GM19328 (cell line): ENCODE data around the gene DNAJC12.
A peak's percentile ranks its signal among the peaks of the same experiment; 100 is the strongest.
"Not testable (repeated sequence)": the region's sequence is repeated elsewhere in the genome, so short reads cannot be mapped to it uniquely, and the experiment has no call there.

ENCODE experiments used
- ATAC-seq: cut with Tn5 transposase; IDR thresholded peaks from one replicate; pipeline ENCODE4 v1.9.1; 2021; ENCODE audit warnings: mild to moderate bottlenecking, moderate library complexity; ENCODE audit not compliant: unreplicated experiment

DNAJC12 gene

DNA sequence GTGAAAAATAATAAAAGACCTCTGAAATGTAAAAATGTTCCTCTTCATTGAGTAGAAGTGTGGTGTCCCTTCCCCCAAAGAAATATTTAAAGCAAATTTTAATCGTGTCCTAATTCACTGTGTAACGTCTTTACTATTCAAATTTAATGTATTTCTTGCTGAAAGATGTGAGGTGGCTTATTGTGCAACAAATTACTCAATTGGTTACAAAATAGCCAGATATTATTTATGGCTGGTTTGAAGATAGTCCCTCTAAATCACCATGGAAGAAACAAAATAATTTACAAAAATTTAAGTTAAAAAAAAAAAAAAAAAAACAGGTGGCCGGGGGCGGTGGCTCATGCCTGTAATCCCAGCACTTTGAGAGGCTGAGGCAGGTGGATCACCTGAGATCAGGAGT, 43.7 kb downstream of the DNAJC12 start:
- ATAC-seq: no peak

DNA sequence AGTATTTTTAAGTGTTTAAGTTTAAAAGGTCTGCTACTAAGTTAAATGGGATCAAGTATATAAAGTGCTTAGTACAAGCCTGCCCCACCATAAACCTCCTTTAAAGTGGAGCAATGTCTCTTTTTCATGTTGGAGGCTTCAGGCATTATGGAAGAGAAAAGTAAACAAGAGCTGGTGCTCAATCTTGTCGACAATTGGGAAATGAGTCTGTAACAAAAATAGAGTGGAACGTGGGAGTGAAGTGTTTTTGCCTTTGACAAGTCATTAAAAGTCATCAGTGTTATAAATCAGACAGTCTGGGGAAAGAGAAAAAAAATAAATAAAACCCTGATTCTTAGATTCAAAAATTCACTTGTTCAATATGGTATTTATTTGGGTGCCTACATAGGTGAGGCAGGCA, 44.7 kb downstream of the DNAJC12 start:
- ATAC-seq: no peak

DNA sequence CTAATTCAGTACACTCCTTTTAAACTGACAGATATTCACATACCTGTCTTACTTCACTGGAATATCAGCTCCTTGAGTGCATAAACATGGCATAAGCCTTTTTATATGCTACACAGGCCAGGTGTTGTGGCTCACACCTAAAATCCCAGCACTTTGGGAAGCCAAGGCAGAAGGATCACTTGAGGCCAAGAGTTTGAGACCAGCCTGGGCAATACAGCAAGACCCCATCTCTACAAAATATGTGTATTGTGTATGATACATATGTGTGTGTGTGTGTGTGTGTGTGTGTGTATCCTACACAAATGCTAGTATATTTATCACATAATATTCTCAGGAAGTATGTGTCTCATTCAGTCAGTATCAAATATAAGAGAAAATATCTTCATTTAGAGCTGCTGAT, 45.3 kb downstream of the DNAJC12 start:
- ATAC-seq: no peak

DNA sequence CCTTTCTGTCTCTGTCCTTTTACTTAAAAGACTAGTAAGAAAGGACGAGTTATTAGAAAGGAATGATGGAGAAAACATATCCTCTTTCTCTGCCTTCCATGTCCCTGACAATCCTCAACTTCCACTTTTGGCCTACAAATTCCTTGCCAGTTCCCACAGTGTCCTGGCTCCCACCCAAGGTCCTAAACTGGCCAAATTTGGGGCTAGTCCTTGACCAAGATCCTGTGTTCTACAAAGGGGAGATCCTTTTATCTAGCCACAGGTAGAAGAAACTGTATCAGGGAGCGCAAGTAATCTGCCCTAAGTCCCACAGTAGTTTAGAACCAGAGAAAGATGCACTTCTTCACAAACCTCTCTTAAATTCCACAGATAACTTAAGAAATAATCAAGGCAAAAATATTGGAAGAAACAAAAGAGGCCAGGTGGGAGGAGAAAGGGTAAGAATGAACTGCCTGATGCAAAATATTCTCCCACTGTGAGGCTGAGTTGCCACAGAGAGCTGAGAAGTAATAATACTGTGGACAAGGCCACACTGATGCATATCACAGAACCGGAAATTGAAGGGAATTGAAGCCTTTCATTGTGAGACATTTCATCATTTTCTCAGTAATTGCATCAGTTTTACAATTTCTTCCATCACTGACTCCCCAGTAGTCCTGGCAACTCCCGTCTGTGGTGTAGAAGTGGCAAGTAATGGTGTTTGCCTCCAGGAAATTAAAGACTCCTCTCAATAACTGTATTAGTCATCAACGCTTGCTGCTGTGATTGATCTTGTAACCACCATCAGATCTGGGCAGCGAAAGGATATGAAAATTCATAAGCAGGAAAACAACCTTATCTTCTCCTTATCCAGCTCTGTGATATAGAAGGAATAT, 47.2 kb downstream of the DNAJC12 start:
- no peak for ATAC-seq

DNA sequence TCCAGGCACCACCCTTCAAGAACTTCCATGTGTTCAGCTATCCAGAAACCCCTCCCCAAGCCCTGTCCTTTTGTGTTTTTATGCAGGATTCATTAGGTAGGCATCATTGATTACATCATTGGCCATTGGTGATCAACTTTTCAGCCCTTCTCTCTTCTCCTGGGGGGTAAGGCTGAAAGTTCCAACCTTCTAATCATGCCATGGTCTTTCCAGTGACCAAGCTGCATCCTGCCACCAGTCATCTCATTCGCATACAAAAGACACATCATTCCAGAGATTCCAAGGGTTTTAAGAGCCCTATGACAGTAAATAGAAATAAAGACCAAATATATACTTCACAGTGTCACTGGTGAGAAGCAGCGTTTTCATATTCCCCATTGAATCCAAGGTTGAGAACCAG, 48.2 kb downstream of the DNAJC12 start:
- no peak for ATAC-seq

DNA sequence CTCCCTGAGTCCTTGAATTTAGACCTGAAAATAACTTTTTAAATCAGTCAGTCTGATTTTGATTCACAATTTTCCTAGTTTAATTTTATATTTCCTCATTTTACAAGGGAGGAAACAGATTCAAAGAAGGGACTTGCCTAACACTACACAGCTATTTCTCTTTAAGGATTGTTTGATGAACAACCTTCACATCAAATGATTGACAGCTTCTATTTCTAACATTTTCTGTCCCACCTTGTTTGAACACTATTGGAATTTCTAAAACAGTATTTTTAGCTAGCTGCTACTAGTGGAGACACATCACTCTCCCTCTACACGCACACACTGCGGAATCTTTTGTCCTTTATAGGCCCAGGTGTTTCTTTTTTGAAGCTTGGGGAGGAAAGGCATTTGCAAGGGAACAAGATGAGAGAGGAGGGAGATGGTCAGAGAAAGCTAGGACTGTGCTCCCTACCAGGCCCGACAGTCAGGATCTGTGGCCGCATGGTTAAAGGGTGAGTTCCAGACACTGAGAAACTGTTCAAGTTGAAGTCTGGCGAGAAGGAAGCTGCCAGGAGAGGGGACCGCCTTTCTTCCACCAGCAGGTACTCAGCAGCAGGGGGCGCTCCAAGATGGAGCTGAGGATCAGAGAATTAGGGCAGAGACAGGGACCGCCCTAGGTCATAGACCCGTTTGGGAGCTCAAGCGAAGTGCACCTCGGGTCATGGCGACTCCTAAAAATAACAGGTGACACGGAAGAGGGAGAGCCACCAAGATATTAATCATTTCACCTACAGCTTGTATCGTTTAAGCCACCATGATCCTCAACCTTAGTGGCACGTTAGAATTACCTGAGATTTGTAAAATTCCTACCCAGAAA, 49.7 kb downstream of the DNAJC12 start:
- peak; percentile 68 for ATAC-seq

DNA sequence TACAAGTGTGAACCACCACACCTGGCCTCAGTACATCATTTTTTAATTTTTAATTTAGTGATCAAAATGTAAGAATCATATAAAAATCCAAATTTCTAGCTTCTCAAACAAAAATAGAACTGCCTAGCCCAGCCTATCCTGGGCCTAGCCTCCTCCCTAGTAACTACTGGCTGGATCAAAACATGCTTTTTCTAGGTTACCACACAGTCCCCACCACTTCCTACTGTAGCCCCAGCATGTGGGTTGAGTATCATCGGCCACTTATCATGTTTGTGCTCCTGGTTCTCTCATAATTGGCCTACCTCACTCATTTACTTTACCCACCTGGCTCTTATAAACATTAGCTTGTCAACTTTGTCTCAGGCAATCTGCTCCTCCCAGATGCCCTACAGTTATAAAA, 52.9 kb downstream of the DNAJC12 start:
- ATAC-seq: no peak

DNA sequence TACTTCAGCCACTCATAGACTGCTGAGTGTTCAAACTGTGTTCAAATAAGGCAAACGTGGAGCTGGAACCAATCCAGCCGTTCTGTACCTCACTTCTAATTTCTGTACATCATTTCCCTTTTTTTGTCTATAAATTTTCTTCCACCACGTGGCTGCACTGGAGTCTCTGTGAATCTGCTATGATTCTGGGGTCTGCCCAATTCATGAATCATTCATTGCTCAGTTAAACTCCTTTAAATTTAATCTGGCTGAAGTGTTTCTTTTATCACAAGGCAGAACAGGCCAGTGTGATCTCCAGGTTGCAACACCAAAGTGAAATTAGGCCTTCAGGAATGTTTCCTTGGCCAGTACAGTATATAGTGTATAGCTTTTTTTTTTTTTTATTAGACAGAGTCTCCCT, 53.5 kb downstream of the DNAJC12 start:
- ATAC-seq: no peak

DNA sequence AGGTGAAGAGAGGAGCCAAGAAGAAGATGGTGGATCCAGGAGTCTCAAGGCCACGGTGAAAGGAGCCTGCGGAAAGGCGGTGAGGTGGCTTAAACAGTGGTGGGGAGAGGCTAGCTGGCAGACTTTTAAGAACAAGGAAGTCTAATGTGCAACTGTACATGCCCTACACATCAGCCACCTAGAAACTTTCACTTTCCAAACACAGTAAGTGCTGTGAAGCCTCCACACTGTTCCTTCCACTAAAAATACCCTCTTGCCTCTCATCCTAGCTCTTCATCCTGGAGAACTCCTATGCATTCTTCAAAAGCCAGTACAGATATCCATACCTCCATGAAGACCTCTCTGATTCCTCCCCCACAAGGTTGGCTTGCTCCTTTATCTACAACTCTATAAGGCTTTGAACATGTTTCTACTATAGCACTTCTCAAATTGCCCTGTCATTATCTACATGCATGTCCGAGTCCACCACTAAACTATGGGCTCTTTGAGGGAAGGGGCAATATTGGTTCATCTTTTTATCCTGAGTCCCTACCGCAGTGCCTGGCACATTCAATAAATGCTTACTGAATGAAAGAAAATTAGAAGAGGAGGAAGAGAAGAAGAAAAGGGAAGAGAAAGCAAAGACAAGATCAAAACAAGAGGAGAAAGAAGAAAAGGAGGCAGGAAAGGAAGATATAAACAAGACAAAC, 54.2 kb downstream of the DNAJC12 start:
- peak; percentile 28 for ATAC-seq

DNA sequence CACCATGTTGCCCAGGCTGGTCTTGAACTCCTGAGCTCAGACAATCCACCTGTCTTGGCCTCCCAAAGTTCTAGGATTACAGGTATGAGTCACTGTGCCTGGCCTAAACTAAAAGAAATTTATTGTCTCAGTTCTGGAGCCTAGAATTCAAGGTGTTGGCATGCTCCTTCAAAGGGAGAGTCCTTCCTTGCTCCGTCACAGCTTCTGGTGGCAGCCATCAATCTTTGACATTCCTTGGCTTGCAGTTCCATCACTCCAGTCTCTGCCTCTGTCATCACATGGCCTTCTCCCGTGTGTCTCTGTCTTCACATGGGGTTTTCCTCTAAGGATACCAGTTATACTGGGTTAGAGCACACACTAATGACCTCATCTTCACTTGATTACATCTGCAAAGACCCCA, 55.5 kb downstream of the DNAJC12 start:
- ATAC-seq: no peak

DNA sequence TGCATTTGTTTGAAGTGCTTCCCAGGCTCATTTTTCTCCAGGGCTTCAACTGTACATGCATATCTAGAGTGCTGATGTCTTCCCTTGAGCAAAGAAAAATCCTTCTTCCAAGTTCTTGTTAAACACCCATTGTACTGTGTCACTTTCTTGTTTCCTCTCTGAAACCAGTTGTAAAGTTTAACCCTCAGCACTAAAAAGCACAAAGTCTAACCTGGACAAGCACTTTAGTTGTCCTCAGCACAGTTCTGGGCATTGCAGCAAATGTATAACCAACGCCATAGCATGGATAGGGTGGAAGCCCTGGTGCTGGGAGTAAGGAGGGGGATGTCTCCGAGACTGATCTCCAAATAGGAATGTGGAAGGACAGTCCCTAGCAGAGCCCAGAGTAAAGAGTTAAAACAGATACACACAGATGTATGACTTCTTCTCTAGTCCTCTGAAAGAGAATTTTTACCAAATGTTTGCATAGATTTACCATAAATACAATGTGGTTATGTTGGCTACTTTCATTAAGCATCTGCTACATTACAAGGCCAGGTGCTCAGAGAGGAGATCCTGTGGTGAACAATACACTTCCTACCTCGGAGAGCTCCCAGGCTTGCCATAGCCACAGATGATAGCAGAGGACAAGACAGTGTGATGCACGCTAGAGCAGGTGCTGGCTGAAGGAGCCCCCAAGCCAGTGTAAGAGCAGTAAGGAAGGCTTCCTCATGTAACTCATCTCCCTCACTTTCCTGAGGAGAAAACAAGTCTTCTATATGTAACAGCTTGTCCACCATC, 57.0 kb downstream of the DNAJC12 start:
- ATAC-seq: peak; percentile 78

DNA sequence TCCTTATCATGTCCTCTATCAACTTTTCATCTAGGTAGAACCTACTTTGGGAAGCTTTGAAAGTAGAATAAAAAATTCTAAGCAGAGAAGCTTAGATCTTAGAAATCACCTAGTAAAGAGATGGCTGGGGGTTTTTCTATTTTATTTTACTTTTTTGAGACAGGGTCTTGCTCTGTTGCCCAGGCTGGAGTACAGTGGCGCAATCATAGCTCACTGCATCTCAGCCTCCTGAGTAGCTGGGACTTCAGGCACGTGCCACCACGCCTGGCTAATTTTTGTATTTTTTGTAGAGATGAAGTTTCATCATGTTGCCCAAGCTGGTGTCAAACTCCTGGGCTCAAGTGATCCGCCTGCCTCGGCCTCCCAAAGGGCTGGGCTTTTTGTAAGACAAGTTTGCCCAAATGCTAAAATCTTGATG, 57.8 kb downstream of the DNAJC12 start:
- not testable (repeated sequence) for ATAC-seq

DNA sequence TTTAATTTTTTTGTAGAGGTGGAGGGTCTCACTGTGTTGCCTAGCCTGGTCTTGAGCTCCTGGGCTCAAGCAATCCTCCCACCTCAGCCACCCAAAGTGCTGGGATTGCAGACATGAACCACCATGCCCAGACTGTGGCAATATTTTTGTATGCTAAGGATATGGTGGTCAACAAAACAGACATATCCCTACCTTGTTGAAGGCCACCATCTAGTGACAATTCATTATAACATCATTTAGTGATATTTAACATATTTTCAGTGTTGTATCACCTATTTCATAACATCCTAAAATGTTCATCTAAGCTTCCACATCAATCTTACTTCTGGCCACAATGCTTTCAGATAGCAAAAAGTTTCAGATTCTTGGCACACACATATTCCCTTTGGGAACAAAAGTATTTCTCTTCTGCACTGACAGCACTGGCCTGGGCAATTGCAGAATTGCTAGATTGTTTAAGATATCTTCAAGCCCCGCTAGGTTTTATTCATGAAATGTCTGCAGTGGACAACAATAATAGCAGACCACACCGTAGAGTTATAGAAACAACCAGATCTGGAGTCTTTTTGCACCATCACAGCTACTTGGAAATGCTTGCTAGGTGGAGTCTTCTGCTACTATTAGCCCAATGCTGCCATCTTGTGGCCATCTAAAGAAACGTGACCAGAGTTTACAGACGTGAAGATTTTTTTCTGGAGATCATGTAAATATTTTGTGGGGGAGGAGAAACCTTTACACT, 58.4 kb downstream of the DNAJC12 start:
- ATAC-seq: no peak

DNA sequence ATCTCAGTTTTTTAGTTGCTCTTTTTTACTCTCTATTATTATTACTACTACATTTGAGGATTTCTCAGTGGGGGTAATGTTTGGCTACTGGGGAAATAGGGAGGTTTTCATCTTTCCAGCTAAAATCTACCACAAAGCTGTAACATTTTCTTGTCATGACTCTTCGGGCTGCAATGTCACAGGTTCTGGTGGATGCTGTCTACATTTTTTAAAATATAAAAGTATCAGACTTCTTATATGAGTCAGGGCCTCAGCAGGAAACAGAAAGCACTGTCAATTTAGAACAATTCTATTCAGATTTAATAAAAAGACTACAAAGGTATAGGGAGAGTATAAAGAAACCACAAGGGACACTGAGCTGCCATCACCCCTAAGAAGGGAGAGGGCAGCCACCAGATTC, 61.6 kb downstream of the DNAJC12 start:
- no peak for ATAC-seq

DNA sequence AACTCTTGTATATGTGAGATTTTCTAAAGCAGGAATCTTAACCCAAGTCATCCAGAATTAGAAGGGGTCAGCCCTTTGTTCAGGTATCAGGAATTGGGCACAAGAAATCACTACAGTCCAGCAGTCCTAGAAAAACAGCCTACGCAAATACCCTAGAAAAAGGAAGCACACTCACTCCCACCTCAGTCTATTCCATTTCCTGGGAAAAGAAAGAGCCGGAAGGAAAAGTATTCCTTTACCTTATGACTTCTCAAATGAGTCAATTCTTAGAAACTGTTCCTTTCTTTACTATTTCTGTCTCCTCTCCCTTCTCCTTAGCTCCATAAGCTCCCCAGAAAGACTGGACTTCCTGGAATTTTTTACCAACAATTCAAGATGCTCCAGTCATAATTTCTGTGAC, 62.7 kb downstream of the DNAJC12 start:
- ATAC-seq: no peak

DNA sequence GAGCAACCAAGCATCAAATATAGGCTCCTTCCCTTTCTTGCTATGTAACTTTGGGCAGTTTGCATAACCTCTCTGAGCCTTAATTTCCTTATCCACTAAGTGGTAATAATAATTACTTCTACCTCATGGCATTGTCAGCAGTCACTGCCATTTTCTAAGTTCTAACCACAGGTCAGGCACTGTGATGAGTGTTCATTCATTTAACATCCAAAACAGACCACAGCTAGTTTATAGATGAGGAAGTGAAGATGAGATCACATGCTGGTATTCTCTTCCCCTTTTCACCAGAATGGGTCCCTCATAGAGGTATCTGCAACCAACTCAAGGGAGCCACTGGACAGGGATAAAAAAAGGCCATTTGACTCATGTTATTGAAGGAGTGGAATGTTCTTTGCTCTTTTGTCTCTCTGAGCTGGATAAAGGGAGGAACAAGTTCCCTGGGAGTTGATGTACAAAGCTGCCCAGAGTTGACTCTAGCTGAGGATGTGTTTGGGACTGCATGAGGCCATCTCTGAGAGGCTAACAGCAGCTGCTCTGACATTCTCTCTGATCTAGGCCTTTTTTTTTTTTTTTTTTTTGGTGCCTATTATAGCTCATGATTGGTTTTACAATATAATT, 65.0 kb downstream of the DNAJC12 start:
- ATAC-seq: peak; percentile 94

DNA sequence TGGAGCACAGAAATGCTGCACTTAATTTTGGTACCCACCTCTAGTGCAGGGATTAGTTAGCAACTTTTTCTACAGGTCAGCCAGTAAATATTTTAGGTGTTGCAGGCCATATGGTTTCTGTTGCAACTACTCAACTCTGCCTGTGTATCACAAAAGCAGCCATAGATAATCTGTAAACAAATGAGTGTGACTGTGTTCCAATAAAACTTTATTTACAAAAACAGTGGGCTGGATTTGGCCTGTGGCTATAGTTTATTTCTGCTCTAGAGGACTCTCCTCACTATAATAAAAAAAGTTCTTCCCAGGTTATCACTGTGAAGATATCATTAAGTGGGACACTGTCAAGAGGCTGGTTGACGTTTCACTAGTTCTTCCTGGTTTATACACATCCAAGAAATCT, 65.8 kb downstream of the DNAJC12 start:
- ATAC-seq: no peak

DNA sequence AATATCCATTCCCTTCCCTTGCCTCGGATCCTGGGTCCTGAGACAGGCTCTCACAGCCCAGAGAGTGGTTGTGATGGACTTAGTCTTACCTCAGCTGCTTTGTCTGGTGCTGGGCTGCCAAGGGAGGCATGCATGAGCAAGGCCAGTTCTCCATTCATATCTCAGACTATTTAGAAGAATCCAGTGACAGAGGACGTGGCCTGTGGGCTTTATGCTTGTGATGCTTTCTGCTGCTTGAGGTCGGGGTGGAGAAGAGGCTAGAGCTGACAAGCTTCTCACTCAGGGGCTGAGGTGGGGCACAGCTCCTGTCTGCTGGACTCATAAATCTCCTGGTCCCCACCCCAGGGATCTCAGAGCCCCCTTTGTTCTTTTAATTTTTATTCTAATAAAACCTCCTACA, 66.8 kb downstream of the DNAJC12 start:
- peak; percentile 0 for ATAC-seq

DNA sequence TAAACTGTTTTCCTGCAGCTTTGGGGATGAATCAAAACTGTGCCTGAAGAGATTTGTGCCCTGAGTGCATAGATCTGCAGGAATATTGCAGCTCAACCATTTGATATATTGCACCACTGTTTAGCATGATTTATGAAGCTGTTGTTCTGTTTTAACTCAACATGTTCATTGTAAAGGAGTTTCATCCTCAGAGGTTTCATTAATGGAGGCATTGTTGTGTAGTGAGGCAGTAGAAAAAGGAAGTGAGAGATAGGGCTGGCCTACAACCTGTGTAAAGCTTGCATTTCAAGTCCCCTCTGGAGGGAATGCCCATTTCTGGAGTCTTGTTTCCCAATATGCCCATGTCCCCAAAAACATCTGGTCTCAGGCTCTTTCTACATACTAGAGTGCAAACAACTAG, 67.5 kb downstream of the DNAJC12 start:
- ATAC-seq: peak; percentile 64

DNA sequence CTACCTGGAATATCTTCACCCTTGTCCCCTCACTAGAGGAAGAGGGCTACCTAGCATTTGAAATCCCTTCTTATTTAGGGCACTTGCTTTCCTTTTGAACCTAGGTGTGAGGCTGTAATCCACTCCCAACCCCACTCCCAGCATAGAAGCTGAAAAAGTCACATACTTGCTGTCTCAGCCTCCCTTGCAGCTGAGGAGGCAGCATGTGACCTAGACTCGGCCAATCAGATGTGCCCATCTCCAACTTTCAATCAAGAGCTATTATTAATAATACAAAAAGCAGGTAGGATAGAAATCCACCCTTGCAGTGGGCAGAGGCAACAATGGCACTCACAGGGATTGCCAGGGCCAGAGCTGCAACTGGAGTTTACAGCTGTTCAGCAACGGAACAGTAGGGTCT, 70.7 kb downstream of the DNAJC12 start:
- ATAC-seq: no peak
